ENCODE results near the gene FEM1B.

FEM1B gene

DNA sequence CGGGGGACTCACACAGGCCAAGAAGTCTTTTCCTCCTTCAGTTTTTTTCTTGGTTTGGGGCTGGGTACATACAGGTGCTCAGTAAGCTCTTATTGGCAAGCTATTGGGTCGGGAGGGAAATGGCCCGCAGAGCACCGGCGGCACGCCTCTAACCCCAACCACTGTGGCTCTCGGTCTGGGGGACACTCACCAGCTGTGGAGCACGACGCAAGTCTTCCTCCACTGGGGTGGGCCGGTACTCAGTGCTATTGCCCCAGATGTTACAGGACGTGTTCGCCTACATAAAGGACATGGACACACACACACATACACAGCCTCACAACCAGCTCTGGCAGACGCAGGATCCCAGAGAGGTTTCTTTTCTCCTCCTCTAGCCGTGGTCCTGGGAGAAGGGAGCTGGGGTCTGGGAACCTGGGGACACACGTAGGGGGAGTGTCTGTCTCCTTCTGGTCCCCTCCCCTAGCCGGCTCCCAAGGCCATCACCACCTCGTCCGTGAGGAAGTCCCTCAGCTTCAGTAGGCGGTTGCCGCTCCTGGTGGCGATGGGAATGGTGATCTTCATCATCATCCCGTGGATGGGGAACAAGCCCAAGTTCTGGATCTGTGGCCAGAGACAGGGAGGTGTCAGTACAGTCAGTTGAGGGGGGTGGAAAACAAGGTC is 33.4 kb downstream of the FEM1B start:
- no peak overlapping the region for H3K4me3 ChIP-seq (ENCODE audit: control insufficient read depth, low read depth, low read length)
- TF ChIP-seq, protein P1, sequence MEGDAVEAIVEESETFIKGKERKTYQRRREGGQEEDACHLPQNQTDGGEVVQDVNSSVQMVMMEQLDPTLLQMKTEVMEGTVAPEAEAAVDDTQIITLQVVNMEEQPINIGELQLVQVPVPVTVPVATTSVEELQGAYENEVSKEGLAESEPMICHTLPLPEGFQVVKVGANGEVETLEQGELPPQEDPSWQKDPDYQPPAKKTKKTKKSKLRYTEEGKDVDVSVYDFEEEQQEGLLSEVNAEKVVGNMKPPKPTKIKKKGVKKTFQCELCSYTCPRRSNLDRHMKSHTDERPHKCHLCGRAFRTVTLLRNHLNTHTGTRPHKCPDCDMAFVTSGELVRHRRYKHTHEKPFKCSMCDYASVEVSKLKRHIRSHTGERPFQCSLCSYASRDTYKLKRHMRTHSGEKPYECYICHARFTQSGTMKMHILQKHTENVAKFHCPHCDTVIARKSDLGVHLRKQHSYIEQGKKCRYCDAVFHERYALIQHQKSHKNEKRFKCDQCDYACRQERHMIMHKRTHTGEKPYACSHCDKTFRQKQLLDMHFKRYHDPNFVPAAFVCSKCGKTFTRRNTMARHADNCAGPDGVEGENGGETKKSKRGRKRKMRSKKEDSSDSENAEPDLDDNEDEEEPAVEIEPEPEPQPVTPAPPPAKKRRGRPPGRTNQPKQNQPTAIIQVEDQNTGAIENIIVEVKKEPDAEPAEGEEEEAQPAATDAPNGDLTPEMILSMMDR (conservative IDR thresholded peaks at IDR 0.05; ENCODE audit: control insufficient read depth, insufficient read depth, low read depth, low read length) = no peak
- no peak for DNase-seq (ENCODE audit: low read depth)

DNA sequence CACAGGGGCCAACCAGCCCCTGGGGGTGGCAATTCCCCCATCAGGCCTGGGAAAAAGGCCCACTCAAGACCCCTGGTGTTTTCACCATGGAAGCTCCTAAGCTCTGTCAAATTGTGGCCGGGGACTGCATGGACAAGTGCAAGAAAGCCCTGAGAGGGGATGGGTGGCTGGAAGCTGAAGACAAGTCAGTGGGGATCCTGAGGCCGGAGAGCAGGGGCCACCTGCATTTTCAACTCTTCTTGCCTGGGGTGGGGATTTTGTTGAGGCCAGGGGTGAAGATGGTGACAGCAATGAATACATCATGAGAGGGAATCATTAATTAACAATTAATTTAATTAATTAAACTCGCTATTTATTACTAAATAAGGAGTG is 33.9 kb downstream of the FEM1B start:
- TF ChIP-seq, protein P1 (conservative IDR thresholded peaks at IDR 0.05; ENCODE audit: control insufficient read depth, insufficient read depth, low read depth, low read length) = no peak
- DNase-seq (ENCODE audit: low read depth) = no peak
- H3K4me3 ChIP-seq (ENCODE audit: control insufficient read depth, low read depth, low read length) = no peak overlapping the region

DNA sequence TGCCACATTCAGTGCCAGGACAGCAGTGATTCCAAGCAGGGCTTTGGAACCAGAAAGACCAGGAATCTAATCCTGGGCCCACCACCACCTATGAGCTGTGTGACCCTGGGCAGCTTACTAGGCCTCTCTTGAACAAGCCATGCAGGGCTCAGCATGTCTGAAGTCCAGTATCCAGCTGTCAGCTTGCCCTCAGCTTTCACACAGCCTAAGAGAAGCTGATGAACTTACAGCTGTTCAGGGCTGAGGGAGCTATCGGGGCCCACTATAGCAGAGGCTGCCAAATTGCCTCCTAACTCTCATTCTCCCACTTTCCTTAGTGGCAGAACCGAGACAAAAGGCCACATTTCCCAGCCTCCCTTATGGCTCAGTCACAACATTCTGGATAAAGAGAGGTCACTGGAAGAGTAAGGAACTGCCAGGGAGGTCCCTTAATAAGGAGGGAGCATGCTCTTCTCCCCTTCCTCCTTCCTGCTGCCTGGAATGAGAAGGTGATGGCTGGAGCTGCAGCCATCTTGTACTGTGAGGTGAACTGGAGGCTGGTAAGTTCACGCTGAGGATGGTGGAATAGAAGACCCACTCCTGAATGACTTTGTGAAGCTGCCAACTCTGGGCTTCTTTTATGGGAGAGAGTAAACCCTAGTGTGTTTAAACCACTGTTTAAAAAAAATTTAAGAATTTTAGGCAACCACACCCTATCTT is 34.5 kb downstream of the FEM1B start:
- no peak overlapping the region for H3K4me3 ChIP-seq (ENCODE audit: control insufficient read depth, low read depth, low read length)
- DNase-seq (ENCODE audit: low read depth) = no peak
- TF ChIP-seq, protein P1 (conservative IDR thresholded peaks at IDR 0.05; ENCODE audit: control insufficient read depth, insufficient read depth, low read depth, low read length) = no peak

DNA sequence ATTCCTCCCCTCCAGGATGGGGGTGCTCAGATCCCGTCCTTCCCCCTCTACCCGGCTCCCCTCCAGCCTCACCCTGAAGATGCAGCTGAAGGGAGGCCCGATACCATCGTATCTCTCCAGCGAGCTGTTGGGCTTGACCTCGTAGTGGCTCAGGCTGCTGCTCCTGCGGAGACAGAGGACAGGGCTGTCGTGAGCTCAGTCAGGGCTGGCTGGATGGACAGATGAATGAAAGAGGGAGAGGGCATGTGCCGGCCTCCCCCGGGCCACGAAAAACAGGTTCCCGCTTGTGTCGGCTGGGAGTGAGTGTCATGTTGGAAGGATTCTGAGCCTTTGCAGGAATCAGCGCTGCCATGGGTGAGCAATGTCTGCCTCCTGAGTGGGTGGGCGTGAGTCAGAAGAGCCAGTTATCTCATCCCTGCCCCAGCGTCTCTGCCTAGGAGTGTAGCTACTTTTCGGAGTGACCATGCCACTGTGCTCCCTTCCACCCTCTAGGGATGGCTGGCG is 35.2 kb downstream of the FEM1B start:
- H3K4me3 ChIP-seq (ENCODE audit: control insufficient read depth, low read depth, low read length) = no peak overlapping the region
- TF ChIP-seq, protein P1 (conservative IDR thresholded peaks at IDR 0.05; ENCODE audit: control insufficient read depth, insufficient read depth, low read depth, low read length) = no peak
- DNase-seq (ENCODE audit: low read depth) = peak; percentile 64

DNA sequence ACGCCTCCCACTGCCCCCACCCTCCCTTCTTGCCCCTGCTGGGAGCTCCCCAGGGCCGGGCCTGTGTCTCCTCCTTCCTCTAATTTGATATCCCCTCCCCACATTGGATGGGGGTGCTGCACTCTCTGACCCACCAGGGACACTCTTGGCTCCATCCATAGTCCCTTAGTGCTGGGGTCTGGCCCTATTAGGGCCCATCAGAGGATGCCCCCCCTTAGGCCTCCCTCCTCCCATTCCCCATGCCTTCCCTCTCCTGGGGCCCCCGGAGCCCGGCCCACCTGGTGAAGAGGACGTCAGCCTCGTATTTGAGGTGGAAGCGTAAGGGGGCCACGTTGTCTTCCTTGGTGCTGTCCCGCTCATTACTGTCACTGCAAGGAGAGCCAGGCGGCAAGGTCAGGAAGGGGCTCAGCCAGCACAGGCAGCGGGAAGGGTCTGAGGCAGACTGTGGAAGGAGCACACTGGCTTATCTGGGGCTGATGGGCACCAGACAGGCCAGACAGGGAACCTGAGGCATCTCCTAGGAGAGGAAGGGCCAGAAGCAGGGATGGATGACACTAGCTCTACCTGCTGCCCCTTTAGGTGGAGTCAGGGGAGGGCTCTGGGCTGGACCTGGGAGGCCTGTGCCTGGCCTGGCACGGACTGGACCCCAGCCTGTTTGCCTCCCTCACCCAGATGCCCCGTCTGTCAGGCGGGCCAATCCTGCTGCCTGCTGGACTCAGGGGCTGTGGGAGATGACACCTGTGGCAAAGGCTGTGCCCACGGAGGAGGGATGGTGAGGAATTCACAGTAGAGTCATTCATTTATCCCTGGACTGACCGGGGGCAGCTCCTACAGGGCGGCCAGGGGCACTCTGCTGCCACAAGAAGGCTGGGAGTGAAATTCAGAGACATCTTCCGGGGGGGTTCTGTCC is 36.2 kb downstream of the FEM1B start:
- no peak overlapping the region for H3K4me3 ChIP-seq (ENCODE audit: control insufficient read depth, low read depth, low read length)
- TF ChIP-seq, protein P1 (conservative IDR thresholded peaks at IDR 0.05; ENCODE audit: control insufficient read depth, insufficient read depth, low read depth, low read length) = no peak
- DNase-seq (ENCODE audit: low read depth) = no peak

DNA sequence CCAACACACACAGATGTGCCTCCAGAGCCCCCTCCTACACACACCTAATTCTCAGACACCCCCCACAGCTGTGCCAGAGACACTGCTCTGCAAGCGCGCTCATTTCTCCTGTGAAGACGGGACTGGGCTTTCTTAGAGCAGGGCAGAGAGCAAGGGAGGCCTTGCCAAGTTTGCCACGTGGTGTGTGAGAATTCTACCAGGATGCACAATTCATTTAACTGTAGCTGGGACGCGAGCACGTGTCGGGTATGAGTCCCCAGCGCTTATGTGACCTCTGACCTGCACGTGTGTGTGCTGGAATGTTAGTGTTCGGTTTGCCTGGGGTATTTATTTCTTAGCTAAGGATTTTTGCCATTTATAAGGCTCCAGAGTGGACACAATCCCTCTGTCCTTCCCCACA is 37.0 kb downstream of the FEM1B start:
- no peak overlapping the region for H3K4me3 ChIP-seq (ENCODE audit: control insufficient read depth, low read depth, low read length)
- TF ChIP-seq, protein P1 (conservative IDR thresholded peaks at IDR 0.05; ENCODE audit: control insufficient read depth, insufficient read depth, low read depth, low read length) = no peak
- DNase-seq (ENCODE audit: low read depth) = no peak

All from fibroblast of mammary gland (primary cell).